Panc1 (cell line): ENCODE measurements around the gene MED12L. TPM values are rescaled to one million over a fixed set of nuclear protein-coding genes. Genes with fewer than 3 reads are reported as not detected.

Experiments used
- ATAC-seq: fragments of 200-7000 bp; cut with Tn5 transposase; 2 replicates; pipeline ENCODE4 v1.9.1; 2020; ENCODE audit warnings: mild to moderate bottlenecking, moderate library complexity
- BruUV-seq: library from RNA; stranded (reverse); fragments of 400-500 nt; replicated peaks from 2 replicates; lab custom pipeline; 2021; lab: Mats Ljungman, UMichigan
- CTCF ChIA-PET: fragments of 300-600 bp; sonication (Branson Sonifier 250); formaldehyde crosslinking; loops from one replicate; lab custom pipeline; 2022; ENCODE audit warnings: antibody characterized with exemption; lab: Charles Lee
- POLR2A ChIA-PET: fragments of 300-600 bp; sonication (Branson Sonifier 250); formaldehyde crosslinking; loops from one replicate; lab custom pipeline; 2022; ENCODE audit warnings: antibody characterized with exemption; lab: Charles Lee
- DNase-seq: peaks from one replicate; pipeline ENCODE4 v3.0.0-alpha.2; 2010; ENCODE audit warnings: low read depth, low spot score
- H3K27ac ChIP-seq: 2 replicates; pipeline ENCODE4 v1.5.1; 2011; ENCODE audit warnings: mild to moderate bottlenecking, low read length, inconsistent platforms
- H3K27me3 ChIP-seq: fragments of 200-500 bp; sonication (Bioruptor generic); 2 replicates; pipeline ENCODE4 v1.6.0; 2014; ENCODE audit warnings: low read length, inconsistent platforms; ENCODE audit not compliant: control insufficient read depth, insufficient read depth
- H3K36me3 ChIP-seq: fragments of 200-500 bp; sonication (Bioruptor generic); 2 replicates; pipeline ENCODE4 v1.5.1; 2014; ENCODE audit warnings: inconsistent platforms, mild to moderate bottlenecking, low read length, moderate library complexity; ENCODE audit not compliant: control insufficient read depth, insufficient read depth
- H3K4me1 ChIP-seq: 2 replicates; pipeline ENCODE4 v1.5.1; 2011; ENCODE audit warnings: inconsistent platforms, mild to moderate bottlenecking, low read length, moderate library complexity; ENCODE audit not compliant: control insufficient read depth, insufficient read depth
- H3K4me3 ChIP-seq, 2 experiments: 2 replicates each; pipeline ENCODE4 v1.5.1; 2011 to 2012; ENCODE audit warnings: low read depth in 2 of 2, low read length in 2 of 2, mild to moderate bottlenecking in 2 of 2, inconsistent platforms in 1 of 2, moderate library complexity in 1 of 2
- H3K9me3 ChIP-seq: fragments of 200-500 bp; sonication (Bioruptor generic); 2 replicates; pipeline ENCODE4 v1.5.1; 2014; ENCODE audit warnings: low read depth, mild to moderate bottlenecking, inconsistent platforms, low read length, moderate library complexity; ENCODE audit not compliant: control insufficient read depth, insufficient read depth
- CTCF ChIP-seq: fragments of 450-650 bp; IDR thresholded peaks from 2 replicates; pipeline ENCODE4 v1.5.1; 2017; ENCODE audit warnings: mild to moderate bottlenecking
- POLR2AphosphoS5 ChIP-seq: IDR thresholded peaks from 2 replicates; pipeline ENCODE4 v1.6.1; 2012; ENCODE audit warnings: mild to moderate bottlenecking, low read depth, low read length, moderate library complexity
- REST ChIP-seq, 2 experiments: IDR thresholded peaks; 2 replicates each; pipeline ENCODE4 v1.6.1; 2011 to 2012; ENCODE audit warnings: low read depth in 2 of 2, control low read depth in 1 of 2, low read length in 1 of 2, mild to moderate bottlenecking in 1 of 2, moderate library complexity in 1 of 2; ENCODE audit not compliant: insufficient read depth in 1 of 2
- SIN3A ChIP-seq: IDR thresholded peaks from 2 replicates; pipeline ENCODE4 v1.6.1; 2012; ENCODE audit warnings: low read depth, mild to moderate bottlenecking, low read length, moderate library complexity, borderline replicate concordance; ENCODE audit not compliant: insufficient read depth
- TCF7L2 ChIP-seq: IDR thresholded peaks from 2 replicates; pipeline ENCODE4 v1.6.1; 2011; ENCODE audit warnings: mild to moderate bottlenecking, low read depth, low read length, inconsistent platforms
- in situ Hi-C: cut with HindIII; loops from 2 replicates; pipeline ENCODE4 v1.10.0; 2016; ENCODE audit warnings: low sequenced_read_pairs, low pct_unique_long_range_greater_than_20kb
- intact Hi-C: fragments of 100-400 bp; cut with micrococcal nuclease; formaldehyde crosslinking; loops from one replicate; pipeline ENCODE4 v1.10.0; 2022; ENCODE audit not compliant: unreplicated experiment
- total RNA-seq: library from RNA; stranded (reverse); gene quantifications from one replicate; pipeline ENCODE4 v1.2.1, GENCODE V29; 2021; ENCODE audit not compliant: unreplicated experiment

Gene MED12L
- total RNA-seq, 1 experiment from 2014 or later = 2.8 TPM

GRCh38 chr3:151379083-151379734 lies 293.7 kb downstream of the MED12L start:
- H3K36me3 ChIP-seq = no peaks in the 10 kb centered on the region
- in situ Hi-C loops (no loop called here), intact Hi-C loops (no loop called here)
- H3K9me3 ChIP-seq = no peaks in the 10 kb centered on the region
- BruUV-seq = no TSS peak
- ATAC-seq (peak; percentile 70; the same call in 1 of the 2 replicates), DNase-seq (peak; percentile 13)
- H3K27ac ChIP-seq = no peak overlapping the region
- peak; percentile 78 for TF ChIP-seq CTCF
- TF ChIP-seq REST (IDR thresholded peaks at IDR 0.05; ENCODE audit: insufficient read depth in 1 of 2, low read depth in 2 of 2, low read length in 1 of 2) = no peak
- TF ChIP-seq TCF7L2 = no peak
- ChIA-PET CTCF (no interaction called here), POLR2A (no interaction called here)
- no peak overlapping the region for H3K4me3 ChIP-seq
- no peaks in the 10 kb centered on the region for H3K4me1 ChIP-seq
- H3K27me3 ChIP-seq = no peaks in the 10 kb centered on the region

GRCh38 chr3:151382671-151383070 lies 297.2 kb downstream of the MED12L start:
- Histone ChIP-seq H3K9me3 (no peaks in the 10 kb centered on the region), H3K27ac (no peak overlapping the region), H3K4me3 (no peak overlapping the region), H3K4me1 (no peaks in the 10 kb centered on the region), H3K36me3 (no peaks in the 10 kb centered on the region), H3K27me3 (no peaks in the 10 kb centered on the region)
- ChIA-PET POLR2A (no interaction called here), CTCF (no interaction called here)
- no peak for TF ChIP-seq CTCF
- no peak for TF ChIP-seq POLR2AphosphoS5
- TF ChIP-seq REST (IDR thresholded peaks at IDR 0.05; ENCODE audit: insufficient read depth in 1 of 2, low read depth in 2 of 2, low read length in 1 of 2) = no peak
- TF ChIP-seq TCF7L2 = no peak
- no peak for TF ChIP-seq SIN3A
- DNase-seq = no peak
- in situ Hi-C loops (no loop called here), intact Hi-C loops (no loop called here)
- ATAC-seq = no peak
- no TSS peak for BruUV-seq
